Fibroblast of lung (primary cell): ENCODE results near the gene TMEM62.
"Not testable (repeated sequence)": the region's sequence is repeated elsewhere in the genome, so short reads cannot be mapped to it uniquely, and the experiment has no call there.

Experiments used
- EZH2 ChIP-seq: IDR thresholded peaks from 2 replicates; pipeline ENCODE4 v1.5.1; 2012; ENCODE audit warnings: low read length, control low read depth, mild to moderate bottlenecking; ENCODE audit errors: missing control alignments
- TF ChIP-seq, protein P1 (sequence below), 2 donors: IDR thresholded peaks in 1 of 2; conservative IDR thresholded peaks in 1 of 2; 1 replicate in 1 of 2; 2 replicates in 1 of 2; pipeline ENCODE4 v1.5.1; 2011 to 2012; ENCODE audit warnings: low read length in 2 of 2, control low read depth in 1 of 2, inconsistent platforms in 1 of 2, low read depth in 1 of 2, mild to moderate bottlenecking in 1 of 2

DNA sequence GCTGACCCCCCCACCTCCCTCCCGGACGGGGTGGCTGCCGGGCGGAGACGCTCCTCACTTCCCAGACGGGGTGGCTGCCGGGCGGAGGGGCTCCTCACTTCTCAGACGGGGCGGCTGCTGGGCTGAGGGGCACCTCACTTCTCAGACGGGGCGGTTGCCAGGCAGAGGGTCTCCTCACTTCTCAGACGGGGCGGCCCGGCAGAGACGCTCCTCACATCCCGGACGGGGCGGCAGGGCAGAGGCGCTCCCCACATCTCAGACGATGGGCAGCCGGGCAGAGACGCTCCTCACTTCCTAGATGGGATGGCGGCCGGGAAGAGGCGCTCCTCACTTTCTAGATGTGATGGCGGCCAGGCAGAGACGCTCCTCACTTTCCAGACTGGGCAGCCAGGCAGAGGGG is 33.9 kb downstream of the TMEM62 start:
- TF ChIP-seq, protein P1, sequence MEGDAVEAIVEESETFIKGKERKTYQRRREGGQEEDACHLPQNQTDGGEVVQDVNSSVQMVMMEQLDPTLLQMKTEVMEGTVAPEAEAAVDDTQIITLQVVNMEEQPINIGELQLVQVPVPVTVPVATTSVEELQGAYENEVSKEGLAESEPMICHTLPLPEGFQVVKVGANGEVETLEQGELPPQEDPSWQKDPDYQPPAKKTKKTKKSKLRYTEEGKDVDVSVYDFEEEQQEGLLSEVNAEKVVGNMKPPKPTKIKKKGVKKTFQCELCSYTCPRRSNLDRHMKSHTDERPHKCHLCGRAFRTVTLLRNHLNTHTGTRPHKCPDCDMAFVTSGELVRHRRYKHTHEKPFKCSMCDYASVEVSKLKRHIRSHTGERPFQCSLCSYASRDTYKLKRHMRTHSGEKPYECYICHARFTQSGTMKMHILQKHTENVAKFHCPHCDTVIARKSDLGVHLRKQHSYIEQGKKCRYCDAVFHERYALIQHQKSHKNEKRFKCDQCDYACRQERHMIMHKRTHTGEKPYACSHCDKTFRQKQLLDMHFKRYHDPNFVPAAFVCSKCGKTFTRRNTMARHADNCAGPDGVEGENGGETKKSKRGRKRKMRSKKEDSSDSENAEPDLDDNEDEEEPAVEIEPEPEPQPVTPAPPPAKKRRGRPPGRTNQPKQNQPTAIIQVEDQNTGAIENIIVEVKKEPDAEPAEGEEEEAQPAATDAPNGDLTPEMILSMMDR (conservative IDR thresholded peaks at IDR 0.05 in 1 of 2, IDR thresholded peaks at IDR 0.05 in 1 of 2; ENCODE audit: low read depth in 1 of 2, low read length in 2 of 2), result not testable (repeated sequence)
- not testable (repeated sequence) for TF ChIP-seq EZH2
